Glutamatergic neuron (in vitro differentiated cells): ENCODE data around the gene ZFR. TPM values are rescaled to one million over a fixed set of nuclear protein-coding genes. Genes with fewer than 3 reads are reported as not detected.

Source experiments
- DNase-seq: peaks from one replicate; pipeline ENCODE4 v3.0.0; 2022
- H3K27ac Mint-ChIP-seq: one replicate; pipeline ENCODE4 v1.8.0; 2020; ENCODE audit warnings: mild to moderate bottlenecking, mixed read lengths, inconsistent platforms; ENCODE audit not compliant: unreplicated experiment
- H3K27me3 Mint-ChIP-seq: one replicate; pipeline ENCODE4 v1.8.0; 2020; ENCODE audit warnings: mild to moderate bottlenecking, moderate library complexity, mixed read lengths, inconsistent platforms; ENCODE audit not compliant: unreplicated experiment
- H3K36me3 Mint-ChIP-seq: one replicate; pipeline ENCODE4 v1.8.0; 2020; ENCODE audit warnings: mild to moderate bottlenecking, mixed read lengths, inconsistent platforms; ENCODE audit not compliant: unreplicated experiment
- H3K4me1 Mint-ChIP-seq: one replicate; pipeline ENCODE4 v1.8.0; 2020; ENCODE audit warnings: mild to moderate bottlenecking, low read depth, mixed read lengths, inconsistent platforms; ENCODE audit not compliant: unreplicated experiment
- H3K4me3 Mint-ChIP-seq: one replicate; pipeline ENCODE4 v1.8.0; 2020; ENCODE audit warnings: mild to moderate bottlenecking, mixed read lengths, inconsistent platforms; ENCODE audit not compliant: unreplicated experiment
- H3K9me3 Mint-ChIP-seq: one replicate; pipeline ENCODE4 v1.8.0; 2020; ENCODE audit warnings: mild to moderate bottlenecking, moderate library complexity, mixed read lengths, inconsistent platforms; ENCODE audit not compliant: unreplicated experiment
- CTCF ChIP-seq: fragments of 200-600 bp; sonication (generic); IDR thresholded peaks from one replicate; pipeline ENCODE4 v1.5.0; 2021; ENCODE audit not compliant: partially characterized antibody, unreplicated experiment
- total RNA-seq: library from RNA; stranded (reverse); fragmentation: NEBNext Ultra II Directional; extraction: Animal tissue kit (Norgen Biotek cat#: 25700); gene quantifications from one replicate; pipeline ENCODE4 v1.2.1, GENCODE V29; 2021; ENCODE audit not compliant: unreplicated experiment

ZFR gene
- total RNA-seq, 1 donor from 2014 or later = 84.5 TPM

- TF ChIP-seq CTCF = no peak
- peak overlapping the region; percentile 57 for H3K27ac Mint-ChIP-seq
- peaks cover 2% of the 10 kb centered on the region for H3K27me3 Mint-ChIP-seq
- H3K36me3 Mint-ChIP-seq = no peaks in the 10 kb centered on the region
- peaks cover 6% of the 10 kb centered on the region for H3K9me3 Mint-ChIP-seq
- peak overlapping the region; percentile 88 for H3K4me3 Mint-ChIP-seq
- peak; percentile 74 for DNase-seq
- peaks cover 18% of the 10 kb centered on the region for H3K4me1 Mint-ChIP-seq
Measured at GRCh38 chr5:32312197-32312594, 132.3 kb downstream of the ZFR start.

- H3K27ac Mint-ChIP-seq = peak overlapping the region; percentile 57
- peak overlapping the region; percentile 88 for H3K4me3 Mint-ChIP-seq
- H3K9me3 Mint-ChIP-seq = peaks cover 6% of the 10 kb centered on the region
- DNase-seq = no peak
- peaks cover 2% of the 10 kb centered on the region for H3K27me3 Mint-ChIP-seq
- H3K4me1 Mint-ChIP-seq = peaks cover 18% of the 10 kb centered on the region
- TF ChIP-seq CTCF = no peak
- no peaks in the 10 kb centered on the region for H3K36me3 Mint-ChIP-seq
Measured at GRCh38 chr5:32311404-32312196, 132.9 kb downstream of the ZFR start.

GRCh38 chr5:32309761-32310160 lies 134.8 kb downstream of the ZFR start:
- no peak for TF ChIP-seq CTCF
- no peaks in the 10 kb centered on the region for H3K27me3 Mint-ChIP-seq
- no peak overlapping the region for H3K4me3 Mint-ChIP-seq
- peaks cover 6% of the 10 kb centered on the region for H3K9me3 Mint-ChIP-seq
- H3K36me3 Mint-ChIP-seq = no peaks in the 10 kb centered on the region
- H3K27ac Mint-ChIP-seq = no peak overlapping the region
- peaks cover 19% of the 10 kb centered on the region for H3K4me1 Mint-ChIP-seq
- DNase-seq = no peak

- Mint-ChIP-seq H3K36me3 (no peaks in the 10 kb centered on the region), H3K4me3 (no peak overlapping the region), H3K27me3 (no peaks in the 10 kb centered on the region), H3K9me3 (peaks cover 6% of the 10 kb centered on the region), H3K4me1 (peaks cover 21% of the 10 kb centered on the region), H3K27ac (no peak overlapping the region)
- no peak for DNase-seq
- TF ChIP-seq CTCF = no peak
Measured at GRCh38 chr5:32308946-32309345, 135.6 kb downstream of the ZFR start.

GRCh38 chr5:32307769-32308194 lies 136.8 kb downstream of the ZFR start:
- Mint-ChIP-seq H3K9me3 (peaks cover 2% of the 10 kb centered on the region), H3K4me1 (peaks cover 21% of the 10 kb centered on the region), H3K4me3 (no peak overlapping the region), H3K36me3 (no peaks in the 10 kb centered on the region), H3K27ac (no peak overlapping the region), H3K27me3 (no peaks in the 10 kb centered on the region)
- TF ChIP-seq CTCF = no peak
- DNase-seq = no peak
